SKM-1 (cell line): Measurements from ENCODE around the gene ROR2.
A peak's percentile ranks its signal among the peaks of the same experiment; 100 is the strongest.

Experiments used
- DNase-seq: peaks from one replicate; lab custom pipeline; 2025; ENCODE audit not compliant: unreplicated experiment; lab: John Stamatoyannopoulos, UW

Gene ROR2

GRCh38 chr9:91724609-91725505, 225.2 kb downstream of the ROR2 start:
- no peak for DNase-seq

- no peak for DNase-seq
Observed at GRCh38 chr9:91724068-91724440, 226.0 kb downstream of the ROR2 start.

GRCh38 chr9:91723420-91724067, 226.5 kb downstream of the ROR2 start:
- DNase-seq, result no peak

GRCh38 chr9:91720751-91721705, 229.0 kb downstream of the ROR2 start:
- DNase-seq, result peak; percentile 5

GRCh38 chr9:91720313-91720712, 229.7 kb downstream of the ROR2 start:
- DNase-seq, result no peak

GRCh38 chr9:91718071-91718470, 232.0 kb downstream of the ROR2 start:
- no peak for DNase-seq

GRCh38 chr9:91716815-91717214, 233.2 kb downstream of the ROR2 start:
- DNase-seq, result no peak

- no peak for DNase-seq
Observed at GRCh38 chr9:91716239-91716638, 233.8 kb downstream of the ROR2 start.

- no peak for DNase-seq
Observed at GRCh38 chr9:91714874-91715615, 235.0 kb downstream of the ROR2 start.

GRCh38 chr9:91714020-91714806, 235.8 kb downstream of the ROR2 start:
- no peak for DNase-seq

- DNase-seq, result no peak
Observed at GRCh38 chr9:91712811-91713210, 237.2 kb downstream of the ROR2 start.

GRCh38 chr9:91711755-91712601, 238.1 kb downstream of the ROR2 start:
- DNase-seq, result peak; percentile 8

- DNase-seq, result no peak
Observed at GRCh38 chr9:91710158-91710557, 239.9 kb downstream of the ROR2 start.

- no peak for DNase-seq
Observed at GRCh38 chr9:91705386-91705785, 244.6 kb downstream of the ROR2 start.

- DNase-seq, result no peak
Observed at GRCh38 chr9:91700475-91700874, 249.6 kb downstream of the ROR2 start.

- no peak for DNase-seq
Observed at GRCh38 chr9:91698266-91698665, 251.8 kb downstream of the ROR2 start.

GRCh38 chr9:91697201-91697600, 252.8 kb downstream of the ROR2 start:
- no peak for DNase-seq

- no peak for DNase-seq
Observed at GRCh38 chr9:91694081-91694870, 255.8 kb downstream of the ROR2 start.
